Measurements from ENCODE around the gene IVNS1ABP.
"Not testable (repeated sequence)": the region's sequence is repeated elsewhere in the genome, so short reads cannot be mapped to it uniquely, and the experiment has no call there.

IVNS1ABP gene

GRCh38 chr1:185337246-185337645, 20.2 kb upstream of the IVNS1ABP start:
- in situ Hi-C loops (cut with HindIII; ENCODE audit: low sequenced_read_pairs) = no loop called here

DNA sequence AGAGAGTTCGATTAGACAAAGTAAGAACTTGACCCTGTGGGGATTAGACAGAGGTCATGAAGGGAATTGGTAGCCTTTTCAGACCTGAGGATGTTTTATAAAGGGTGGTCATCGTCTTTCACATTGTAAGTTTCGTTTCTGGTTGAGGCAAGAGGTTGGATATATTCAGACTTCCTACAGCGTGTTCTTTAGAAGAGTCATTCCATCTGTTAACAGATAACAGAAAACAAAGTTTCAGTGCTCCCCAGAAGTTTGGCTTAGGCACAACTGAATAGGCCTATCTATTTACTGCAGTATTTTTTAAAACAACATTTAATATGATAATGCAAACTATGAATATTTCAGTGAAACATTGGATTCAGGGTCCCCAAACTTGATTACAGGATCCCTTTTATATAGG, 17.1 kb upstream of the IVNS1ABP start:
- in situ Hi-C loops (cut with HindIII; ENCODE audit: low sequenced_read_pairs) = no loop called here

- in situ Hi-C loops (cut with HindIII; ENCODE audit: low sequenced_read_pairs) = loop anchor here (5.0 kb wide), 1 partner anchor 49 kb away; no protein-coding TSS in a partner anchor
Measured at GRCh38 chr1:185328255-185328654, 11.2 kb upstream of the IVNS1ABP start.

GRCh38 chr1:185325413-185325812, 8.4 kb upstream of the IVNS1ABP start:
- in situ Hi-C loops (cut with HindIII; ENCODE audit: low sequenced_read_pairs) = loop anchor here (5.0 kb wide), 1 partner anchor 52 kb away; no protein-coding TSS in a partner anchor

DNA sequence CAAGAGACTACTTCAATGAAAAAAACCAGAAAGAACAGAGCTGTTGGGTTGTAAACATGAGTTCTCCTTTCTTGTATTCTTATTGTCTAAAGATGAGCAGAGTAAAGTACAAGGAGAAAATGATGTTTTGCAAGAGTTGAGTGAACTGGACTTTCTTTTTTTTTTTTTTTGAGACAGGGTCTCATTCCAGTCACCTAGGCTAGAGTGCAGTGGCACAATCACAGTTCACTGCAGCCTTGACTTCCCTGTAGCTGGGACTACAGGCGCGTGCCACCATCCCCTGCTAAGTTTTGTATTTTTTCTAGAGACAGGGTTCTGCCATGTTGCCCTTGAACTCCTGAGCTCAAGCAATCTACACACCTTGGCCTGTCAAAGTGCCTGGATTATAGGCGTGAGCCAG, 7.1 kb upstream of the IVNS1ABP start:
- in situ Hi-C loops (cut with HindIII; ENCODE audit: low sequenced_read_pairs) = no loop called here

DNA sequence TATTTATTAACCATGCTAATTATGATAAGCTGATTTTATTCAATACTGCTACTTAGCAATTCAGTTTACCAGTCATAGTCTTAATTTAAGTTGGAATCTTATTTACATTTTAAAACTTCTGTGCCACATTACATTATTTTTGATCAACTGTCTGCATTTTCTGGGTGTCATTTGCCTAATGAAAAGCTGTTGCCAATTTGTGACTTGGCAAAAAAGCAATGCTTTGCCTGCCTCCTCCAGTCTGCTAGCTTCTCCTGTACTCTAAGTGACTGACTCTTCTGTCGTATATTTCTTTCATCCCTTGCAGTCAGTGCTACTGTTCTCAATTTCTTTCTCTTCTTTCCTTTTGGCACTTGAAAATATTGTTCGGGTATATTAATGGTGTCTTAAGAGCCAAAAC, 5.6 kb upstream of the IVNS1ABP start:
- in situ Hi-C loops (cut with HindIII; ENCODE audit: low sequenced_read_pairs) = no loop called here

DNA sequence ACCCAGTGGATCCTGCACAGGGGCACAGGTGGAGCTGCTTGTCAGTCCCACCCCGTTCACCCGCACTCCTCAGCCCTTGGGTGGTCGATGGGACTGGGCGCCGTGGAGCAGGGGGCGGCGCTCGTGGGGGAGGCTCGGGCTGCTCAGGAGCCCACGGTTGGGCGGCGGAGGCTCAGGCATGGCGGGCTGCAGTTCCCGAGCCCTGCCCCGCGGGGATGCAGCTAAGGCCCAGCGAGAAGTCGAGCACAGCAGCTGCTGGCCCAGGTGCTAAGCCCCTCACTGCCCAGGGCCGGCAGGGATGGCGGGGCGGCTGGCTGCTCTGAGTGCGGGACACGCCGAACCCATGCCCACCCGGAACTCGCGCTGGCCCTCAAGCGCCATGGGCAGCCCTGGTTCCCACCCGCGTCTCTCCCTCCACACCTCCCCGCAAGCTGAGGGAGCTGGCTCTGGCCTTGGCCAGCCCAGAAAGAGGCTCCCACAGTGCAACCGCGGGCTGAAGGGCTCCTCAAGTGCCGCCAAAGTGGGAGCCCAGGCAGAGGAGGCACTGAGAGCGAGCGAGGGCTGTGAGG, 4.7 kb upstream of the IVNS1ABP start:
- in situ Hi-C loops (cut with HindIII; ENCODE audit: low sequenced_read_pairs) = not testable (repeated sequence)

GRCh38 chr1:185321104-185321503, 4.1 kb upstream of the IVNS1ABP start:
- in situ Hi-C loops (cut with HindIII; ENCODE audit: low sequenced_read_pairs) = not testable (repeated sequence)

DNA sequence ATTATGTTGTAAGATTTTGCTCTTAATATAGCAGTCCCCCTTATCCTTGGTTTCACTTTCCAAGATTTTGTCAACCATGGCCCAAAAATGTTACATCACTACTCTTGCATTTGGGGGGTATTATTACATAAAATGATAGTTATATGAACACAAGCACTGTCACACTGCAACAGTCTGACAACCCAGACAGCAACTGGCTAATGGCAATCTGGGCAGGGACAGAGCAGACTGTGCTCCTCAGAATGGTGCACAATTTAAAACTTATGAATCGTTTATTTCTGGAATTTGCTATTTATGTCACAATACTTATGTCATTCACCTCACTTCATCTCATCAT, 2.1 kb upstream of the IVNS1ABP start:
- in situ Hi-C loops (cut with HindIII; ENCODE audit: low sequenced_read_pairs) = no loop called here

DNA sequence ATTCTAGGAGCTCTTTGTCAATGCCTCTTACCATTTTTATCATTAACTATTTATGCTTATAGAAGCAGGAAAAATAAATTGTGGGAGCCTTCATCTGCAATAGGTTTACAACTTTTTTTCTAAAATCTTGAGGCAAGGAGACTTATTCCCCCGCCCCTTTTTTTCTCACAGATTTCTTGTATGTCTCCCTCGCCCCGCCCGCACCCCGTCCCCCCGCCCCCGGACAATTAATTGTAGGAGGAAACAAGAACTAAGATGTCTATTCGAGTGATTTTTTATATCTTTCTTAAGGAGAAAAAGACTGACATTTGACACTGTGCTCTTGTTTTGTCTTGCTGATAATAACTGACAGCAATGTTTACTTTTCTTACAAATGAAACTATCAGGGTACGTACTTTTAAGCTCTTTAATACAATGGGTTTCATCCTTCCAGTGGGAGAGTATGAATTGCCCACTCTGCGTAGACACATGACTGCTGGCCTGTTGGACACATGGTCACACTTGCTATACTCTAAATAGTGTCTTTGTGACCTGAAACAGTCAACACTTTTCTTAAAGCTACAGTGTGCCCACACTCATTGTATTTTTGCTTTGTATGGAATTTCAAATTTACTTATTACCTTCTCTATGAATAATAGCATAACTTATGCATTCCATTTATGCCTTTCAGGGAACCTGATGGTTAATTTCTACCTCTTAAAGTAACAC, 1.5 kb upstream of the IVNS1ABP start:
- in situ Hi-C loops (cut with HindIII; ENCODE audit: low sequenced_read_pairs) = no loop called here

- in situ Hi-C loops (cut with HindIII; ENCODE audit: low sequenced_read_pairs) = no loop called here
Measured at GRCh38 chr1:185317886-185318310, 855 bp upstream of the IVNS1ABP start.

DNA sequence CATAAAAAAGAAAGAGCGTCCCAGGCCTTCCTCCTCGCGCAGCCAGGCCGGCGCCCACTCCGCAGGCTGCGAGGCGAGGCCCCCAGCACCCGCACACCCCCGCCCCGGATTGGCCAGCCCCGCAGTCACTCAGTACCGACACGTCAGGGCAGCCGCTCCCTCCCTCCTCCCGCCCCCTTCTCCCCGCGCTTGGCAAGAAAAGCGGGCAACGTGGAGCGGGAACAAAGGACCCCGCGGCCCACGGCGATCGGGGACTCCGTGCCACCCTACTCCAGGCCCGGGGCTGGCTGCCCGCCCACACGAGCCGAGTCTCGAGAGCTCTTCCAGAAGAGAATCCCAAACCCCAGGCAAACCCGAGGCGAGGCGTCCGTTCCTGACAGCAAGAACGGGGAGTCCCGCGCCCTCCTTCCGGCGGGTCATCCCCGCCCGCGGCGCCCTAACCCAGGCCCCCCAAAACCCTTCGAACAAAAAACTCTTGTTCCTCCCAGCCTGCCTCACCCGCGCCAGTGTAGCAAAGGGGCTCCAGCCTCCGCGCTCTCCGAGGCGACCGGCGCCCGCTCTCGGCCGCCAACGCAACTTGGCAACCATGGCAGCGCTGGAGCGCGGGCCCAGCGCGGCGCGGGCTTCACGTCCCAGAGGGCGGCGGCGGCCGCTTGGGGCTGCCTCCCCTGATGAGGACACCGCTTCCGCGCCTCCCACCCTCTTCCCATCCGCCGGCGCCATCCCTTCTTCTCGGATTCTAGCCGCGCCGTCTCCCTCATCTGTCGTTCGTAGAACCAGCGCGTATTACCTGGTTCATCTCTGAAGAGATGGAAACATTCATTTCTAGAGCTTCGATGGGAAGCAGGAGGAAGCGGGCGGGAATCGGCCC, 645 bp downstream of the IVNS1ABP start:
- in situ Hi-C loops (cut with HindIII; ENCODE audit: low sequenced_read_pairs) = no loop called here

- in situ Hi-C loops (cut with HindIII; ENCODE audit: low sequenced_read_pairs) = no loop called here
Measured at GRCh38 chr1:185315445-185316071, 1.5 kb downstream of the IVNS1ABP start.

DNA sequence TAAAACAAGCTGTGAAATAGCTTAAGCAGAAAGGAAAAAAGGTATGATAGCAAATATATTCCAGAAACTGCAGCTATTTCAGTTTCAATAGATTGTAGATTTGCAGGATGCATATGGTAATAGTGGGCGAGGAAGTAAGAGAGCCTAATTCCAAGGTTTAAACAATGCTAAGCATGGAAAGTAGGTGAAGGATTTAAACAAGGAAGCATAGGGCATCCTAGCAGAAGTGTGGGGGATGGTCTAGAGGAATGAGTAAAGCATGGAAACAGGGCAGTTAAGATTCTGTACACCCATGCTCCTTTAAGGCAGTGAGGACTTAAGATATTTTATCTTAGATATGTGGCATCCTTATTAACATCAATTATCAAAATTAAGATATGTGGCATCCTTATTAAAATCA, 2.6 kb downstream of the IVNS1ABP start:
- in situ Hi-C loops (cut with HindIII; ENCODE audit: low sequenced_read_pairs) = no loop called here

- in situ Hi-C loops (cut with HindIII; ENCODE audit: low sequenced_read_pairs) = no loop called here
Measured at GRCh38 chr1:185312361-185313138, 4.5 kb downstream of the IVNS1ABP start.

DNA sequence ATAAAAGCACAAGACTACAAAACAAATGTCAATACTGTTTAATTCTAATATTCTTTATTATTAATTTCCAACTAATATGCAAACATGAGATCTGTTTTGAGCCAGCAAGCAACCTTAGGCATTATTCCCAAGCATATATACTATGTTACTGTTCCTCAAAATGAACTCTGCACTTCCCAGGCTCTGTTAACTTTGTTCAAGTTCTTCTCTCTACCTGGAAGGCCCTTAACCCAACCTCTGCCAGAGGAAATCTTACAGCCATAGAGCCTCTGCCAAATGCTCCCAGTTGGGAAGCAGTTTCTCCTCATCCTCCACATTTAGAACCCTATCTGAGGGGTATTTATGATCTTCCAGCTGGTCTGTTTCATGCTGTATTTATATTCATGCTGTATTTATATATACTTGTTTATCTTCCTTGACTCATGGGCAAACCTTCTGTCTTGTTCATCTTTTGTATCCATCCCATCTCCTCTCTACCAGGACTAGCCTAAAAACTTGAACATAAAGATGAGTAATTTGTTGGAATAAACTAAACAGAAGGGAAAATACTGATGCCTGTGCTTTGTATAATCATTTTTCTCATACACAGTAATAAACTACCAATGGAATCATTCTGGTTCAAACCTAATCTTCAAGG, 5.3 kb downstream of the IVNS1ABP start:
- in situ Hi-C loops (cut with HindIII; ENCODE audit: low sequenced_read_pairs) = no loop called here

DNA sequence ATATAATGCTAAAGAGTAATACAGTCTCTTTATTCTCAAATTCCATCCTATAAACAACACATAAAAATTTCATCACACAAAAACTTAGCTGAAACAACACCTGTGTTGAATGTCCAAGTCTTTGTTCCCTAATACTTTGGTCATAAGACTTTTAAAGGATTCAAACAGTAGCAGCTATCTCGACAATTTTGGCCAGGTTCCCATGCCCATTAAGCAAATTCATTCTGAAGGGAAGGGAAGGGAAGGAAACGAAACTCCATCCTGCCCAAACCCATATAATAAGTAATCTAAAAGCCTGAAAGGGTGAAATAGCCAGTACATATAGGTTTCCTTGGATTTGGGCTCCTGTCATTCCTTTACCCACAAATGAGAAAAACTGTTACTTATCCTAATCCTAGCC, 7.5 kb downstream of the IVNS1ABP start:
- in situ Hi-C loops (cut with HindIII; ENCODE audit: low sequenced_read_pairs) = no loop called here

GRCh38 chr1:185308126-185308525, 8.9 kb downstream of the IVNS1ABP start:
- in situ Hi-C loops (cut with HindIII; ENCODE audit: low sequenced_read_pairs) = no loop called here

DNA sequence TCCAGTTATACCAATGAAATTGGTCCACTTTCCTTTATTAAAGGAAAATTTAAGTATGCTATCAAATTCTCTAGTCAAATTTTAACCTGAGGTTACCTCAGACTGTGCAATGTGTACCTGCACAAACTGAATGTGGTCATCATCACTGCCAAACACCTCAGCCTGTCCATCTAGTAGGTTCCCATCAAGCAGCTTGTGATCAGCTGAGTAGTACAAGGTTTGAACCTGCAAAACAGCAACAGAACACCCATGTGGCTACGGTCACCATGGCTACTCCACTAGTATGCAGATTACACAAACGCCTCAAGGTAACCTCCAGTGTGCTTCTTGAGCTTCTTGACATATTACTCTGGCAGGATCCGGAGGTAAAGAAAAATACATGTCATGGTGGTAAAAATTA, 11.6 kb downstream of the IVNS1ABP start:
- in situ Hi-C loops (cut with HindIII; ENCODE audit: low sequenced_read_pairs) = no loop called here

- in situ Hi-C loops (cut with HindIII; ENCODE audit: low sequenced_read_pairs) = no loop called here
Measured at GRCh38 chr1:185300152-185300551, 16.9 kb downstream of the IVNS1ABP start.
